DOHH2 (cell line): Measurements from ENCODE around the gene RIN3.

Source experiments
- H3F3A ChIP-seq: fragments of 200-600 bp; sonication (generic), shearing (Covaris generic); 2 replicates; pipeline ENCODE4 v1.6.0; 2016; ENCODE audit warnings: antibody characterized with exemption, mild to moderate bottlenecking; ENCODE audit not compliant: control insufficient read depth, insufficient read depth
- H3K27ac ChIP-seq: fragments of 200-600 bp; sonication (generic); 2 replicates; pipeline ENCODE4 v1.5.1; 2014; ENCODE audit warnings: low read depth, mild to moderate bottlenecking, low read length, moderate library complexity
- H3K27me3 ChIP-seq: fragments of 200-600 bp; sonication (generic); 2 replicates; pipeline ENCODE4 v1.6.1; 2014; ENCODE audit warnings: mild to moderate bottlenecking, low read length, mixed read lengths; ENCODE audit not compliant: control insufficient read depth
- H3K36me3 ChIP-seq: fragments of 200-600 bp; sonication (generic); 2 replicates; pipeline ENCODE4 v1.6.1; 2014; ENCODE audit warnings: mild to moderate bottlenecking, low read length, moderate library complexity, mixed read lengths; ENCODE audit not compliant: control insufficient read depth
- H3K4me1 ChIP-seq: fragments of 200-600 bp; sonication (generic); 2 replicates; pipeline ENCODE4 v1.6.1; 2014; ENCODE audit warnings: mild to moderate bottlenecking, low read length, mixed read lengths; ENCODE audit not compliant: control insufficient read depth
- H3K4me2 ChIP-seq: fragments of 200-600 bp; sonication (generic); 2 replicates; pipeline ENCODE4 v1.6.0; 2014; ENCODE audit warnings: mild to moderate bottlenecking, low read length, moderate library complexity
- H3K4me3 ChIP-seq: fragments of 200-600 bp; sonication (generic); 2 replicates; pipeline ENCODE4 v1.5.1; 2014; ENCODE audit warnings: mild to moderate bottlenecking, low read length, mixed read lengths
- H3K79me2 ChIP-seq: fragments of 200-600 bp; sonication (generic); 2 replicates; pipeline ENCODE4 v1.6.1; 2014; ENCODE audit warnings: mild to moderate bottlenecking, low read length, mixed read lengths; ENCODE audit not compliant: control insufficient read depth
- H3K9me2 ChIP-seq: fragments of 200-600 bp; sonication (generic); replicated peaks from 2 replicates; pipeline ENCODE4 v1.6.1; 2014; ENCODE audit warnings: mild to moderate bottlenecking, low read length, mixed read lengths; ENCODE audit not compliant: control insufficient read depth
- H3K9me3 ChIP-seq: fragments of 200-600 bp; sonication (generic); 2 replicates; pipeline ENCODE4 v1.6.1; 2014; ENCODE audit warnings: antibody characterized with exemption, low read length, mixed read lengths; ENCODE audit not compliant: control insufficient read depth, insufficient read depth
- H4K20me1 ChIP-seq: fragments of 200-600 bp; sonication (generic); 2 replicates; pipeline ENCODE4 v1.6.0; 2014; ENCODE audit warnings: low read depth, mild to moderate bottlenecking, antibody characterized with exemption, low read length, moderate library complexity; ENCODE audit not compliant: control insufficient read depth, insufficient read depth
- EZH2phosphoT487 ChIP-seq: fragments of 200-600 bp; sonication (generic); IDR thresholded peaks from 2 replicates; pipeline ENCODE4 v1.6.1; 2017; ENCODE audit warnings: borderline replicate concordance, mild to moderate bottlenecking, antibody characterized with exemption, low read length, moderate library complexity, mixed read lengths
- TF ChIP-seq, protein P1 (sequence below): fragments of 200-600 bp; sonication (generic); IDR thresholded peaks from one replicate; pipeline ENCODE4 v1.5.1; 2014; ENCODE audit warnings: antibody characterized with exemption, mild to moderate bottlenecking, low read depth, low read length; ENCODE audit not compliant: poor library complexity, severe bottlenecking

The RIN3 gene

DNA sequence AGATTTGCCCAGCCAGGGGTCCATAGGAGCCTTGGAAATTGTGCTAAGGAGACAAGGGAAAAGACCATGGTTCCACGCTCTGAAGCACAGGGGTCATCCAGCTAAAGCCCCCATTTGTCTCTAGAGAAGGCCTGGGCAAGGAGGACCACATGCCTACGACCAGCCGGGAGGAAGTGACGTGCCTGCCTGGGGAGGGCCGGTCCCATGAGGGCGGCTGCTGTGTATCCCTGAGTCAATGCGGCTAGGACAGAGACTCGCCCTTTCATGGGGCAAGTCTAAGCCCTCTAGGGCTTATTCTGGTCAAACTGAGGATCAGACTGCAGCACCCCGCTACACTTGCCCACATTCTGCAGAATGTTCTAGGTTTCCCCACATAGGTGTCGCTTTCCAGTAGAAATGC, 20.6 kb upstream of the RIN3 start:
- Histone ChIP-seq H3F3A (no peaks in the 10 kb centered on the region), H3K27me3 (no peaks in the 10 kb centered on the region), H3K4me3 (no peak overlapping the region), H3K9me3 (no peaks in the 10 kb centered on the region), H3K79me2 (no peaks in the 10 kb centered on the region), H3K27ac (no peak overlapping the region), H3K4me1 (no peaks in the 10 kb centered on the region), H4K20me1 (no peaks in the 10 kb centered on the region), H3K36me3 (no peaks in the 10 kb centered on the region), H3K9me2 (no peaks in the 10 kb centered on the region), H3K4me2 (no peak overlapping the region)
- no peak for TF ChIP-seq EZH2phosphoT487
- TF ChIP-seq, protein P1, sequence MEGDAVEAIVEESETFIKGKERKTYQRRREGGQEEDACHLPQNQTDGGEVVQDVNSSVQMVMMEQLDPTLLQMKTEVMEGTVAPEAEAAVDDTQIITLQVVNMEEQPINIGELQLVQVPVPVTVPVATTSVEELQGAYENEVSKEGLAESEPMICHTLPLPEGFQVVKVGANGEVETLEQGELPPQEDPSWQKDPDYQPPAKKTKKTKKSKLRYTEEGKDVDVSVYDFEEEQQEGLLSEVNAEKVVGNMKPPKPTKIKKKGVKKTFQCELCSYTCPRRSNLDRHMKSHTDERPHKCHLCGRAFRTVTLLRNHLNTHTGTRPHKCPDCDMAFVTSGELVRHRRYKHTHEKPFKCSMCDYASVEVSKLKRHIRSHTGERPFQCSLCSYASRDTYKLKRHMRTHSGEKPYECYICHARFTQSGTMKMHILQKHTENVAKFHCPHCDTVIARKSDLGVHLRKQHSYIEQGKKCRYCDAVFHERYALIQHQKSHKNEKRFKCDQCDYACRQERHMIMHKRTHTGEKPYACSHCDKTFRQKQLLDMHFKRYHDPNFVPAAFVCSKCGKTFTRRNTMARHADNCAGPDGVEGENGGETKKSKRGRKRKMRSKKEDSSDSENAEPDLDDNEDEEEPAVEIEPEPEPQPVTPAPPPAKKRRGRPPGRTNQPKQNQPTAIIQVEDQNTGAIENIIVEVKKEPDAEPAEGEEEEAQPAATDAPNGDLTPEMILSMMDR = no peak

DNA sequence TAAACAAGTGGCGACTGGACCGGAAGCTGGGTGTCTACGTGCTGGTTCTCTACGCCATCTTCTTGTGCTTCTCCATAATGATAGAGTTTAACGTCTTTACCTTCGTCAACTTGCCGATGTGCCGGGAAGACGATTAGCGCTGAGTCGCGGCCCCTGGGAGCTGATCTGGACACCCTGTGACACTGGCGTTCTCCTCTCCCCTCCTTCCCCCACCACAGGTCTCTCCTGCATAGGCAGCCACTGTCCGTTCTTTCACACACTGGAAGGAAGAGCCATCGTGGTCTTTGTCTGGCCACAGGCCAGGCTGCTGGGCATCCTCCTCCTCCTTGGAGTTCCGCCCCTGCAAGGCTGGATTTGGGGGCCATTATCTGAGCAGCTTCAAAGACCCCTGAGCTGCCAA, 20.1 kb upstream of the RIN3 start:
- no peaks in the 10 kb centered on the region for H3K9me3 ChIP-seq
- no peaks in the 10 kb centered on the region for H3K9me2 ChIP-seq
- TF ChIP-seq, protein P1 = no peak
- no peak for TF ChIP-seq EZH2phosphoT487
- H3K4me3 ChIP-seq = no peak overlapping the region
- H3K79me2 ChIP-seq = no peaks in the 10 kb centered on the region
- H3K36me3 ChIP-seq = no peaks in the 10 kb centered on the region
- H4K20me1 ChIP-seq = no peaks in the 10 kb centered on the region
- H3K27me3 ChIP-seq = no peaks in the 10 kb centered on the region
- H3K27ac ChIP-seq = no peak overlapping the region
- no peaks in the 10 kb centered on the region for H3K4me1 ChIP-seq
- no peaks in the 10 kb centered on the region for H3F3A ChIP-seq
- H3K4me2 ChIP-seq = no peak overlapping the region

DNA sequence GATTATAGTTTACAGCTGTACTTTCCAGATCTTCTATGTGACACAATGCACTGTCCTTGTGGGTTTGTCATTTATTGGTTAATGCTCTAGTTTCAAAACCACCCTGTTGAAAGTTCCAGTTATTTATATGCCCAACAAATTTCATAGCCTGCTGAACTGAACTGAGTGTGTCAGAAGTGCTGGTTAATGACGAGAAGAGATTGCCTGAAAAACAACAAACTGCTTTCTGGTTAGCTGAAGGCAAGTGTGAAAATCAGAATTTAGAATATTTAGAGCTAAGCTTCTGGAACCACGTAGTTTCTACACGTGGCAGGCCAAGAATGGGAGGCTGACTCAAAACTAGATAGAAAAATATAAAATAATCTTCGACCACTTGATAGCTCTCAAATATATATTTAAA, 19.1 kb upstream of the RIN3 start:
- no peaks in the 10 kb centered on the region for H3K4me1 ChIP-seq
- H3K4me2 ChIP-seq = no peak overlapping the region
- H3K4me3 ChIP-seq = no peak overlapping the region
- TF ChIP-seq, protein P1 = no peak
- TF ChIP-seq EZH2phosphoT487 = no peak
- H4K20me1 ChIP-seq = no peaks in the 10 kb centered on the region
- no peaks in the 10 kb centered on the region for H3K79me2 ChIP-seq
- H3K27me3 ChIP-seq = no peaks in the 10 kb centered on the region
- no peaks in the 10 kb centered on the region for H3K9me2 ChIP-seq
- H3K27ac ChIP-seq = no peak overlapping the region
- H3F3A ChIP-seq = no peaks in the 10 kb centered on the region
- H3K9me3 ChIP-seq = no peaks in the 10 kb centered on the region
- H3K36me3 ChIP-seq = no peaks in the 10 kb centered on the region

DNA sequence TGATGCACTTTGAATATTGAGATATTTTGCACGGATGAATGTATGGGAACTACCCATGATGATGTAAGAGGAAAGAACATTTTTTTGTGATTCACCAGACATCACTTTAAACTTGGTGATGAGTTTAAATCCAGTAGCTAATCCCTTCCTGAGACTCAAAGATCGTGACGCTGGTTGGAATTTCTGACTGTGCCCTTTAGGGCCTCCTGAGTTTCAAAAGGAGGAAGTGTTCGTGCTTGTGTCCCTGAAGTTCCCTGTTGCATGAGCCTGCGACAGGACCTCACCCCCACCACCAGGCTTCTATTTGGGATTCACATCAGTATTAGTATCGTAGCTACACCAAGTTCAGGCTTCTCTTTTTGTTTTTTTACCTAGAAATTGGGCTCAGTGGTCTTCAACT, 18.6 kb upstream of the RIN3 start:
- H3K4me2 ChIP-seq = no peak overlapping the region
- H3K9me3 ChIP-seq = no peaks in the 10 kb centered on the region
- H3K4me1 ChIP-seq = no peaks in the 10 kb centered on the region
- H4K20me1 ChIP-seq = no peaks in the 10 kb centered on the region
- H3K27me3 ChIP-seq = no peaks in the 10 kb centered on the region
- no peak overlapping the region for H3K27ac ChIP-seq
- no peak overlapping the region for H3K4me3 ChIP-seq
- no peaks in the 10 kb centered on the region for H3K79me2 ChIP-seq
- no peaks in the 10 kb centered on the region for H3F3A ChIP-seq
- H3K36me3 ChIP-seq = no peaks in the 10 kb centered on the region
- TF ChIP-seq EZH2phosphoT487 = no peak
- TF ChIP-seq, protein P1 = no peak
- no peaks in the 10 kb centered on the region for H3K9me2 ChIP-seq
